Thoracic aorta (tissue), 2 donors: ENCODE results near the gene METAP1. TPM values are rescaled to one million over a fixed set of nuclear protein-coding genes. Genes with fewer than 3 reads are reported as not detected.

ENCODE experiments used
- ATAC-seq: fragments of 150-250 bp; one replicate; pipeline ENCODE4 v1.8.0; 2017; ENCODE audit warnings: low read depth; ENCODE audit not compliant: insufficient number of reproducible peaks, low FRiP score
- DNase-seq: peaks from one replicate; pipeline ENCODE4 v3.0.0-alpha.2; 2020; ENCODE audit warnings: low spot score
- H3K27ac ChIP-seq, 2 donors: fragments of 200-600 bp; sonication (generic); 1 replicate in 1 of 2; 2 replicates in 1 of 2; pipeline ENCODE4 v1.5.1; 2016; ENCODE audit warnings: mild to moderate bottlenecking in 2 of 2, moderate library complexity in 2 of 2
- H3K27me3 ChIP-seq: fragments of 200-600 bp; sonication (generic); replicated peaks from 2 replicates; pipeline ENCODE4 v1.6.0; 2016; ENCODE audit warnings: mild to moderate bottlenecking; ENCODE audit not compliant: insufficient read depth
- H3K36me3 ChIP-seq: fragments of 200-600 bp; sonication (generic); one replicate; pipeline ENCODE4 v1.5.1; 2016
- H3K4me1 ChIP-seq, 2 donors: fragments of 200-600 bp; sonication (generic); 1 replicate in 1 of 2; 2 replicates in 1 of 2; pipeline versions ENCODE4 v1.5.1 to v1.6.0; 2016; ENCODE audit warnings: low read depth in 2 of 2, mild to moderate bottlenecking in 1 of 2; ENCODE audit not compliant: control insufficient read depth in 1 of 2
- H3K4me3 ChIP-seq: fragments of 200-600 bp; sonication (generic); 2 replicates; pipeline ENCODE4 v1.5.1; 2016; ENCODE audit warnings: mild to moderate bottlenecking
- H3K9me3 ChIP-seq: fragments of 200-600 bp; sonication (generic); 2 replicates; pipeline ENCODE4 v1.5.1; 2016
- CTCF ChIP-seq: fragments of 200-600 bp; sonication (generic); IDR thresholded peaks from one replicate; pipeline ENCODE4 v1.5.1; 2019; ENCODE audit warnings: antibody characterized with exemption
- total RNA-seq, 2 donors: library from RNA; depleted of rRNA; stranded (reverse); fragments of >200 nt; gene quantifications; one replicate each; pipeline versions ENCODE4 v1.1.0 to v1.2.3, GENCODE V29; 2016

The METAP1 gene
- total RNA-seq, 2 donors from 2014 or later: 39.7 to 54.9 TPM

GRCh38 chr4:98958065-98958464 is 37.5 kb upstream of the METAP1 start:
- Histone ChIP-seq H3K4me3 (no peak overlapping the region), H3K27me3 (no peaks in the 10 kb centered on the region), H3K4me1 (no peaks in the 10 kb centered on the region), H3K27ac (no peak overlapping the region), H3K9me3 (no peaks in the 10 kb centered on the region), H3K36me3 (no peaks in the 10 kb centered on the region)
- TF ChIP-seq CTCF: no peak
- no peak for ATAC-seq
- DNase-seq: no peak

GRCh38 chr4:98959411-98959810 is 36.1 kb upstream of the METAP1 start:
- no peak for ATAC-seq
- Histone ChIP-seq H3K4me1 (no peaks in the 10 kb centered on the region), H3K36me3 (no peaks in the 10 kb centered on the region), H3K27ac (no peak overlapping the region), H3K9me3 (no peaks in the 10 kb centered on the region), H3K4me3 (no peak overlapping the region), H3K27me3 (no peaks in the 10 kb centered on the region)
- DNase-seq: no peak
- TF ChIP-seq CTCF: no peak

- Histone ChIP-seq H3K4me1 (no peaks in the 10 kb centered on the region), H3K27me3 (no peaks in the 10 kb centered on the region), H3K36me3 (no peaks in the 10 kb centered on the region), H3K9me3 (no peaks in the 10 kb centered on the region), H3K27ac (no peak overlapping the region), H3K4me3 (no peak overlapping the region)
- TF ChIP-seq CTCF: no peak
- no peak for DNase-seq
- no peak for ATAC-seq
Observed at GRCh38 chr4:98961770-98962169, 33.8 kb upstream of the METAP1 start.

GRCh38 chr4:98963538-98964433 is 31.7 kb upstream of the METAP1 start:
- TF ChIP-seq CTCF: no peak
- Histone ChIP-seq H3K4me1 (no peaks in the 10 kb centered on the region), H3K27ac (no peak overlapping the region), H3K4me3 (no peak overlapping the region), H3K27me3 (no peaks in the 10 kb centered on the region), H3K36me3 (no peaks in the 10 kb centered on the region), H3K9me3 (no peaks in the 10 kb centered on the region)
- ATAC-seq (no peak), DNase-seq (no peak)

GRCh38 chr4:98966926-98967325 is 28.6 kb upstream of the METAP1 start:
- ATAC-seq (no peak), DNase-seq (no peak)
- no peak overlapping the region for H3K27ac ChIP-seq
- no peaks in the 10 kb centered on the region for H3K36me3 ChIP-seq
- no peak for TF ChIP-seq CTCF
- H3K27me3 ChIP-seq: no peaks in the 10 kb centered on the region
- no peaks in the 10 kb centered on the region for H3K9me3 ChIP-seq
- no peak overlapping the region for H3K4me3 ChIP-seq
- H3K4me1 ChIP-seq: no peaks in the 10 kb centered on the region
